Measurements from ENCODE around the gene BBOX1. TPM values are rescaled to one million over a fixed set of nuclear protein-coding genes. Genes with fewer than 3 reads are reported as not detected.

Gene BBOX1
- total RNA-seq, 6 donors from 2014 or later, result 0.51 to 0.79 TPM; not detected in 4

- Histone ChIP-seq H3K27ac (no peak overlapping the region), H3K27me3 (no peaks in the 10 kb centered on the region), H3K36me3 (no peaks in the 10 kb centered on the region), H3K9me3 (no peaks in the 10 kb centered on the region), H3K4me1 (no peaks in the 10 kb centered on the region), H3K4me3 (no peak overlapping the region)
- no peak for DNase-seq
- TF ChIP-seq POLR2A (IDR thresholded peaks at IDR 0.05) (no peak), EP300 (IDR thresholded peaks at IDR 0.05) (no peak), POLR2AphosphoS5 (IDR thresholded peaks at IDR 0.05) (no peak), CTCF (IDR thresholded peaks at IDR 0.05) (no peak)
- ATAC-seq (ENCODE audit: low FRiP score in 2 of 2), result no peak
These were observed 66.9 kb downstream of the BBOX1 start for GRCh38 chr11:27107548-27107947.

GRCh38 chr11:27108809-27109208, 68.2 kb downstream of the BBOX1 start:
- ATAC-seq (ENCODE audit: low FRiP score in 2 of 2) (no peak), DNase-seq (no peak)
- Histone ChIP-seq H3K9me3 (no peaks in the 10 kb centered on the region), H3K27ac (no peak overlapping the region), H3K4me1 (no peaks in the 10 kb centered on the region), H3K27me3 (no peaks in the 10 kb centered on the region), H3K4me3 (no peak overlapping the region), H3K36me3 (no peaks in the 10 kb centered on the region)
- WGBS, 2 donors, result 65 to 74% methylated on average over 4 of the region's 4 CpGs
- TF ChIP-seq CTCF (IDR thresholded peaks at IDR 0.05), result no peak
- TF ChIP-seq EP300 (IDR thresholded peaks at IDR 0.05), result no peak
- no peak for TF ChIP-seq POLR2AphosphoS5 (IDR thresholded peaks at IDR 0.05)
- TF ChIP-seq POLR2A (IDR thresholded peaks at IDR 0.05), result no peak

GRCh38 chr11:27111896-27112295, 71.3 kb downstream of the BBOX1 start:
- TF ChIP-seq CTCF (IDR thresholded peaks at IDR 0.05) (no peak), POLR2AphosphoS5 (IDR thresholded peaks at IDR 0.05) (no peak), EP300 (IDR thresholded peaks at IDR 0.05) (no peak), POLR2A (IDR thresholded peaks at IDR 0.05) (no peak)
- Histone ChIP-seq H3K4me1 (no peaks in the 10 kb centered on the region), H3K4me3 (no peak overlapping the region), H3K36me3 (no peaks in the 10 kb centered on the region), H3K9me3 (no peaks in the 10 kb centered on the region), H3K27ac (no peak overlapping the region), H3K27me3 (no peaks in the 10 kb centered on the region)
- ATAC-seq (ENCODE audit: low FRiP score in 2 of 2), result no peak
- WGBS, 2 donors, result 68 to 69% methylated on average over 2 of the region's 2 CpGs
- no peak for DNase-seq

DNA sequence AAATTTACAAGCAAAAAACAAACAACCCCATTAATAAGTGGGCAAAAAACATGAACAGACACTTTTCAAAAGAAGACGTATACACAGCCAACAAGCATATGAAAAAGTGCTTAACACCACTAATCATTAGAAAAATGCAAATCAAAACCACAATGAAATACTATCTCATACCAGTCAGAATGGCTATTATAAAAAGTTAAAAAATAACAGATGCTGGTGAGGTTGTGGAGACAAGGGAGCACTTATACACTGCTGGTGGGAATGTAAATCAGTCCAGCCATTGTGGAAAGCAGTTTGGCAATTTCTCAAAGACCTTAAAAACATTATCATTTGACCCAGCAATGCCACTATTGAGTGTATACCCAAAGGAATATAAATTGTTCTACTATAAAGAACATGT, 72.3 kb downstream of the BBOX1 start:
- Histone ChIP-seq H3K9me3 (no peaks in the 10 kb centered on the region), H3K27ac (no peak overlapping the region), H3K4me1 (no peaks in the 10 kb centered on the region), H3K27me3 (no peaks in the 10 kb centered on the region), H3K36me3 (no peaks in the 10 kb centered on the region), H3K4me3 (no peak overlapping the region)
- no peak for ATAC-seq (ENCODE audit: low FRiP score in 2 of 2)
- DNase-seq, result no peak
- TF ChIP-seq EP300 (IDR thresholded peaks at IDR 0.05) (no peak), POLR2AphosphoS5 (IDR thresholded peaks at IDR 0.05) (no peak), CTCF (IDR thresholded peaks at IDR 0.05) (no peak), POLR2A (IDR thresholded peaks at IDR 0.05) (no peak)
- 91 to 97% methylated on average over 1 of the region's 1 CpG for WGBS, 2 donors

- H3K4me3 ChIP-seq, result no peak overlapping the region
- no peaks in the 10 kb centered on the region for H3K4me1 ChIP-seq
- TF ChIP-seq POLR2AphosphoS5 (IDR thresholded peaks at IDR 0.05) (no peak), EP300 (IDR thresholded peaks at IDR 0.05) (no peak), POLR2A (IDR thresholded peaks at IDR 0.05) (no peak), CTCF (IDR thresholded peaks at IDR 0.05) (no peak)
- H3K27me3 ChIP-seq, result no peaks in the 10 kb centered on the region
- WGBS, 2 donors, result 73 to 76% methylated on average over 3 of the region's 3 CpGs
- ATAC-seq (ENCODE audit: low FRiP score in 2 of 2), result no peak
- DNase-seq, result no peak
- no peaks in the 10 kb centered on the region for H3K36me3 ChIP-seq
- H3K27ac ChIP-seq, result no peak overlapping the region
- no peaks in the 10 kb centered on the region for H3K9me3 ChIP-seq
These were observed 74.5 kb downstream of the BBOX1 start for GRCh38 chr11:27115051-27115650.

Data from upper lobe of left lung (tissue), 6 donors.